GM18861 (cell line): Measurements from ENCODE around the gene PPAT.
A peak's percentile ranks its signal among the peaks of the same experiment; 100 is the strongest.

ENCODE experiments used
- ATAC-seq: cut with Tn5 transposase; IDR thresholded peaks from one replicate; pipeline ENCODE4 v1.9.1; 2021; ENCODE audit not compliant: unreplicated experiment

The PPAT gene

GRCh38 chr4:56434599-56435139, 746 bp downstream of the PPAT start:
- ATAC-seq: no peak

DNA sequence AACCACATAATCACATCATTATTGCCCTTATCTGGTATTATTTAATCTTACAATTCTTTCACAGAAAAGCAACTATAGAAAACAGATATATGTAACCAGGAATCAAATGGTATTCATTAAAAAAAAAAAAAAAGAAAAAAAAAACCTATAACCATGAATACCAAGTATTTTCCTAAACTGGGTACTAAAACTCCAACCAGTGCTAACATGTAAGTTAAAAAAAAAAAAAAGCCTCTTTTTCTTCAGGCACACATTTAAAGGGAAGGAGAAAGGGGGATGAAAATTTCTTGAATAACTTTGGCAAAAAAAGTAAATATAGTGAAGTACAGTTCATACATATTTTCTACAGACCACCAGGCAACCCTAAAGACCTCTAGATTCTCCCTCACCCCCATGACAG, 2.1 kb downstream of the PPAT start:
- ATAC-seq: no peak

DNA sequence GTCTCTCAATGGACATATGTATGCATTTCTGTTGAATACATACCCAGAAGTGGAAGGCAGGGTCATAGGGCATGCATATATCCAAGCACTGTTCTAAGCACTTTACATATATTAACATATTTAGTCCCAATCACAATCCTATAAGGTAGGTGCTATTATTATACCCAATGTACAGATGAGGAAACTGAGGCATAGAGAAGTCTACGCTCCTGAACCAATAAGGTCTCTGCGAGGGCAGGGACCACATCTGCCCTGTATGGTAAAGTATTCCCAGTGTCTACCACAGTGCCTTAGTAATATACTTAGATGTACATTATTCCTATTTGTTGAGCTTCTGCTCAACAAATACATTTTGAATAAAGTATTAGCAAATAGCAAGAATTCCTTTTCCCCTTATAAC, 5.2 kb downstream of the PPAT start:
- no peak for ATAC-seq

DNA sequence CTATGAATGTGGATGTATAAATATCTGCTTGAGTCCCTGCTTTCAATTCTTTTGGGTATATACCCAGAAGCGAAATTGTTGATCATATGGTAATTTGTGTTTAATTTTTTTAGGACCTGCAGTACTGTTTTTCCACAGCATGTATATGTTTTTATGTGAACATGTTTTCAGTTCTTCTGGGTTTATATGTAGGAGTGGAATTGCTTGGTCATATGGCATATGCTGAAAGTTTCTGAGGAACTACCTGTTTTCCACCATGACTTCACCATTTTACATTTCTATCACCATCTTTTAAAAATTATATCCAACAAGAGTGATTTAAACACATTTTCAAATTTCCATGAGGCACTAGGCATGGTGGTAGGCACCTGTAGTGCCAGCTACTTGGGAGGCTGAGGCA, 8.2 kb downstream of the PPAT start:
- no peak for ATAC-seq

DNA sequence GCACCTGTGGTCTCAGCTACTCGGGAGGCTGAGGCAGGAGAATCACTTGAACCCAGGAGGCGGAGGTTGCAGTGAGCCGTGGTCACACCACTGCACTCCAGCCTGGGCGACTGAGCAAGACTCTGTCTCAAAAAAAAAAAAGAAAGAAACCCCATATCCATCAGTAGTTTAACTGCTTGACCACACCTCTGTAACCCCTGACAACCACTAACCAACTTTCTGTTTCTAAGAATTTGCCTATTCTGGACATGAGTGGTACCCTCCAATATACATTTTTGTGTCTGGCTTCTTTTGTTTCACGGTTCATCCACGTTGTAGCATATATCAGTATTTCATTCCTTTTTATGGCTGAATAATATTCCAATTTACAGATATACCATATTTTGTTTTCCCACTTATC, 9.1 kb downstream of the PPAT start:
- peak; percentile 80 for ATAC-seq

- no peak for ATAC-seq
Measured at GRCh38 chr4:56425518-56425917, 9.9 kb downstream of the PPAT start.

GRCh38 chr4:56424697-56425514, 10.5 kb downstream of the PPAT start:
- no peak for ATAC-seq

DNA sequence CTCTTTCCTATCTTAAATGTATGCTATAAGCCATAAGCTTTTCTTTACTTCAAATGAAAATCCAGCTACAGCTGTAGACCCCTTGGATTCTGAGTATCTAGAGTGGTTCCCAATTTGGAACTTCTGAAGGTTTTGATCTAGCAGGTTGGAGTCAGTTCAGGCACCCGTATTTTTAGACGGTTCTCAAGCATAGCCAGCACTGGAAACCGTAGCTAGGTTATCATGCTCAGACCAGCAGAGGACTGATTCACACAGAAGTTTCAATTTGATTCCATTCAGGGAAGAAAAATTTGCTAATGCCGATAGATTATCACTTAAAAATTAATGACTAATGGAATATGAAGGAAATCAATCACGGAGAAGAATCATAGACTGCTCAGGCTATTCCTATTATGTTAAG, 11.2 kb downstream of the PPAT start:
- ATAC-seq: no peak

GRCh38 chr4:56417396-56417795, 18.0 kb downstream of the PPAT start:
- no peak for ATAC-seq

DNA sequence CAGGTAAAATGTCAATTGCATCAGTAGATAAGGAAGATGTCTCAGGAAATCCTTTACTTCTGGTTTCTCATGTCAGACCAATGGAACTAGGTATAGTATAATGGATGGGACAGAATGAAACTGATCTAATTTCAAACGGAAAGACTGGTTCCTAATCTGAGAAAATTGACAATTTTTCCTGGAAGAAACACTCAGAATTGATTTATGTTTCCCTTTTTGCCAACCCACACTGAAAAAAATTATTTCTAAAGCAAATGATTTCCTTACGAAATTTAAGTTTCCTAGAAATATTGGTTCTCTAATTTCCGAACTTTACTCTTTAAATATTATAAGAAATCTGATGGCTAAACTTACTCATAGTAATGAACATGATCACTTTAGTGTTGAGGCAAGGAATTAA, 19.1 kb downstream of the PPAT start:
- ATAC-seq: no peak

- no peak for ATAC-seq
Measured at GRCh38 chr4:56414135-56414670, 21.2 kb downstream of the PPAT start.

- no peak for ATAC-seq
Measured at GRCh38 chr4:56410247-56411062, 25.0 kb downstream of the PPAT start.

- no peak for ATAC-seq
Measured at GRCh38 chr4:56409511-56410090, 25.8 kb downstream of the PPAT start.

- no peak for ATAC-seq
Measured at GRCh38 chr4:56408978-56409377, 26.4 kb downstream of the PPAT start.

- no peak for ATAC-seq
Measured at GRCh38 chr4:56406151-56406550, 29.3 kb downstream of the PPAT start.

GRCh38 chr4:56405016-56405415, 30.4 kb downstream of the PPAT start:
- no peak for ATAC-seq

- no peak for ATAC-seq
Measured at GRCh38 chr4:56400560-56400959, 34.9 kb downstream of the PPAT start.

- ATAC-seq: no peak
Measured at GRCh38 chr4:56391270-56391669, 44.1 kb downstream of the PPAT start.

DNA sequence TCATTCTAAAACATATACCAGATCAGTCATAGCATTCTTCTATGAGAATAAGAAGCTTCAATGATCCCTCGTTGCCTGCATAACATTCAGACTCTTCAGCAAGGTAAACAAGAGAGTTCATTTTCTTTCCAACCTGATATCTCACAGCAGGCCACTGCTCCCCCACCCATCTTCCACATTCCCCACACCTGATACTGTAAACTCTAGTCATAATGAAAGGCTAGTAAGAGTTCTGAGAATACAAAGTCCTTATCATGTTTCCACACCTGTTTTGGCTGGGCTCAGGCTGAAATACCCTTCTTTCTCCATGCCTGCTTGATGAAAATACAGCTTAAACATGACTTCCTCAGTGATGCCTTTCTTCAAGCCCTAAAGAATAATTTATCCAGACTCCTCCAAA, 45.9 kb downstream of the PPAT start:
- no peak for ATAC-seq

- ATAC-seq: no peak
Measured at GRCh38 chr4:56388306-56388705, 47.1 kb downstream of the PPAT start.
